Nephron (organoid): ENCODE measurements around the gene PPM1G.

Source experiments
- H3K27ac Mint-ChIP-seq, 3 experiments: 2 replicates each; pipeline ENCODE4 v1.8.0; 2020; ENCODE audit warnings: mixed read lengths in 3 of 3, mild to moderate bottlenecking in 2 of 3, moderate library complexity in 1 of 3
- H3K27me3 Mint-ChIP-seq: 2 replicates; pipeline ENCODE4 v1.8.0; 2021; ENCODE audit warnings: low read depth, mild to moderate bottlenecking, moderate library complexity, mixed read lengths
- H3K36me3 Mint-ChIP-seq: 2 replicates; pipeline ENCODE4 v1.8.0; 2020; ENCODE audit warnings: low read depth, mixed read lengths
- H3K4me1 Mint-ChIP-seq: 2 replicates; pipeline ENCODE4 v1.8.0; 2020; ENCODE audit warnings: mixed read lengths
- H3K4me3 Mint-ChIP-seq, 3 experiments: 2 replicates each; pipeline ENCODE4 v1.8.0; 2020; ENCODE audit warnings: mild to moderate bottlenecking in 3 of 3, mixed read lengths in 3 of 3, moderate library complexity in 2 of 3
- H3K9me3 Mint-ChIP-seq: 2 replicates; pipeline ENCODE4 v1.8.0; 2020; ENCODE audit warnings: mixed read lengths
- CTCF ChIP-seq, 3 experiments: fragments of 200-600 bp; sonication (generic); IDR thresholded peaks; one replicate each; pipeline ENCODE4 v1.5.0; 2021; ENCODE audit warnings: antibody characterized with exemption in 3 of 3; ENCODE audit not compliant: unreplicated experiment in 3 of 3

Gene PPM1G

GRCh38 chr2:27379383-27379835 is 30.0 kb downstream of the PPM1G start:
- H3K4me3 Mint-ChIP-seq, result peak overlapping the region; percentile 90 to 93 (median 92)
- peaks cover 25% of the 10 kb centered on the region for H3K4me1 Mint-ChIP-seq
- peaks cover 54% of the 10 kb centered on the region for H3K36me3 Mint-ChIP-seq
- no peaks in the 10 kb centered on the region for H3K9me3 Mint-ChIP-seq
- H3K27me3 Mint-ChIP-seq, result no peaks in the 10 kb centered on the region
- peak overlapping the region; percentile 90 to 93 (median 93) for H3K27ac Mint-ChIP-seq
- no peak for TF ChIP-seq CTCF (IDR thresholded peaks at IDR 0.05; ENCODE audit: unreplicated experiment in 3 of 3)

GRCh38 chr2:27378809-27379290 is 30.5 kb downstream of the PPM1G start:
- TF ChIP-seq CTCF (IDR thresholded peaks at IDR 0.05; ENCODE audit: unreplicated experiment in 3 of 3), result no peak
- peaks cover 25% of the 10 kb centered on the region for H3K4me1 Mint-ChIP-seq
- peak overlapping the region; percentile 90 to 93 (median 92) for H3K4me3 Mint-ChIP-seq
- H3K9me3 Mint-ChIP-seq, result no peaks in the 10 kb centered on the region
- no peaks in the 10 kb centered on the region for H3K27me3 Mint-ChIP-seq
- peak overlapping the region; percentile 90 to 93 (median 93) for H3K27ac Mint-ChIP-seq
- H3K36me3 Mint-ChIP-seq, result peaks cover 54% of the 10 kb centered on the region

GRCh38 chr2:27378096-27378808 is 31.1 kb downstream of the PPM1G start:
- H3K4me1 Mint-ChIP-seq, result peaks cover 25% of the 10 kb centered on the region
- H3K9me3 Mint-ChIP-seq, result no peaks in the 10 kb centered on the region
- H3K27ac Mint-ChIP-seq, result peak overlapping the region in 2 of 3 experiments; percentile 71 to 79
- peaks cover 54% of the 10 kb centered on the region for H3K36me3 Mint-ChIP-seq
- H3K27me3 Mint-ChIP-seq, result no peaks in the 10 kb centered on the region
- no peak for TF ChIP-seq CTCF (IDR thresholded peaks at IDR 0.05; ENCODE audit: unreplicated experiment in 3 of 3)
- H3K4me3 Mint-ChIP-seq, result peak overlapping the region; percentile 48 to 93 (median 90)

GRCh38 chr2:27377618-27378095 is 31.7 kb downstream of the PPM1G start:
- Mint-ChIP-seq H3K27ac (peak overlapping the region; percentile 69 to 79 (median 71)), H3K4me1 (peaks cover 28% of the 10 kb centered on the region), H3K27me3 (no peaks in the 10 kb centered on the region), H3K9me3 (no peaks in the 10 kb centered on the region), H3K4me3 (peak overlapping the region; percentile 73 to 83 (median 83)), H3K36me3 (peaks cover 58% of the 10 kb centered on the region)
- TF ChIP-seq CTCF (IDR thresholded peaks at IDR 0.05; ENCODE audit: unreplicated experiment in 3 of 3), result no peak

GRCh38 chr2:27376866-27377617 is 32.3 kb downstream of the PPM1G start:
- H3K4me3 Mint-ChIP-seq, result peak overlapping the region; percentile 41 to 68 (median 59)
- peak overlapping the region in 2 of 3 experiments; percentile 26 to 66 for H3K27ac Mint-ChIP-seq
- peaks cover 33% of the 10 kb centered on the region for H3K4me1 Mint-ChIP-seq
- H3K27me3 Mint-ChIP-seq, result no peaks in the 10 kb centered on the region
- H3K9me3 Mint-ChIP-seq, result no peaks in the 10 kb centered on the region
- no peak for TF ChIP-seq CTCF (IDR thresholded peaks at IDR 0.05; ENCODE audit: unreplicated experiment in 3 of 3)
- peaks cover 60% of the 10 kb centered on the region for H3K36me3 Mint-ChIP-seq
